ENCODE results near the gene TMEM163.
"Not testable (repeated sequence)": the region's sequence is repeated elsewhere in the genome, so short reads cannot be mapped to it uniquely, and the experiment has no call there.

The TMEM163 gene

DNA sequence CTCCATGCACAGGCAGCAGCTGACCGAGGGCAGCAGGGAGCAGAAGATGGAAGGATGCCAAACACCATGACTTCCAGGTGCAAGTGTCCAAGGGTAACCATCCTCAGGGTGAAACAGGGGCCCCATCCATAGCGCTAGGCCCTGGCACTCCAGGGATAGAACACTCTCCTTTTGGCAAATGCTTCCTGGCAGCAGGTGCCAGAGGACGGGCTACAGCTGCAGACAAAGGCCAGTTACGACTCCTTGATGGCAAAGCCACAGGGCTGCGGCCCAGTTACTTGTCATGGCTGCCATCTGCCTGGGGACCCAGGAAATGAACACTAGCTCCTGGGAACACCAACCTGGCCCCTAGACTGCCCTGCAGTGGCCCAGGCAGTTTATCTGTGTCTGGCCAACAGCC lies 178.8 kb downstream of the TMEM163 start:
- no peak overlapping the region for H3K4me3 Mint-ChIP-seq
- H3K27ac Mint-ChIP-seq, result no peak overlapping the region
- ATAC-seq (no peak), DNase-seq (no peak)
- no peaks in the 10 kb centered on the region for H3K9me3 Mint-ChIP-seq
- peaks cover 3% of the 10 kb centered on the region for H3K27me3 Mint-ChIP-seq
- no peaks in the 10 kb centered on the region for H3K4me1 Mint-ChIP-seq

DNA sequence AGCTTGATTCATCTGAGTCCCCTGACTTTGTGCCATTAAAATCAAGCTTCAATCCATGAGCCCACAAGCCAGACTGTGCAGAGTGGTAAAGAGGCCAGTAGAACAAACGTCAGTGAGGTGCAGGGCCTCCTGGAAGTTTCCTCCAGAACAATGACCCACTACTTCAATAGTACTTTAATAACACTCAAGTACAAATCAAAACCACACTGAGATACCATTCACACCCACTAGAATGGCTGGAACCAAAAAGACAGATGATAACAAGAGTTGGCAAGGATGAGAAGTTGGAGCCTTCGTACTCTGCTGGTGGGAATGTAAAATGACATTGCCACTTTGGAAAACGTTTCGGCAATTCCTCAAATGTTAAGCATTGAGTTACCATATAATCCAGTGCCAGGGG lies 181.1 kb downstream of the TMEM163 start:
- H3K27me3 Mint-ChIP-seq, result no peaks in the 10 kb centered on the region

DNA sequence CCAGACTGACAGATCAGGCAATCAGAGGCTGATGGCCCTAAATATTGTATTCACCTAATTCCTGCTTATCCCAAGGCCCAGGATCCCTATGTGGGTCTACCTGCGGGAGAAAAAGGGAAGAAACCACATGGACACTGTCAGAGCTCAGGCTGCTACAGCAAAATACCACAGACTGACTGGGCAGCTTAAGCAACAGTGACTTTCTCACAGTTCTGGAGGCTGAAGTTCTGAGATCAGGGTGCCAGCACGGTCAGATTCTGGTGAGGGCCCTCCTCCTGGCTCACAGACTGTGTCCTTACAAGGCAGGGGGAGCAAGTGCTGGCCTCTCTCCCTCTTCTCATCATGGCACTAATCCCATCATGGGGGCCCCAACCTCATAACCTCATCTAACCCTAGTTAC lies 181.7 kb downstream of the TMEM163 start:
- Mint-ChIP-seq H3K4me3 (no peak overlapping the region), H3K27ac (no peak overlapping the region), H3K27me3 (no peaks in the 10 kb centered on the region), H3K4me1 (no peaks in the 10 kb centered on the region), H3K9me3 (no peaks in the 10 kb centered on the region)
- DNase-seq (no peak), ATAC-seq (no peak)

More for the DNA sequence above, 181.1 kb downstream of the TMEM163 start:
- DNase-seq, result no peak
- Mint-ChIP-seq H3K4me1 (no peaks in the 10 kb centered on the region), H3K9me3 (no peaks in the 10 kb centered on the region), H3K27ac (no peak overlapping the region), H3K4me3 (no peak overlapping the region)
- no peak for ATAC-seq

DNA sequence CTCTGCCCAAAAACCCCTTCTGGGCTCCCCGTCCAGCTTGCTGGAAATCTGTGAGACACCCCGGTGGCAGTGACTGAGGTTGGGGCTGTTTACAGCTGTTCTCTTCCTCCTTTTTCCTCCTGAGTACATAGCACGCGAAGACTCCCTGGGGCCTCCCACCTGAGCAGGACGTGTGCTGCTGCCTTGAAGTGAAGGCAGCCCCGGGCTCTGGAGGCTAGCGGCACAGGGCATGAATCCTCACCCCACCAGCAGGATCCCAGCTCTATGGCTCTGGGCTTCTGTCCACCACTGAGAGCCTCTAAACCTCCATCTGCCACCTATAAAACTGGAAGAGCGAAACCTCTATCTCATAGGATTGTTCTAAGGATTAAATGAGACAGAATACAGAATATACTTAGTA lies 182.5 kb downstream of the TMEM163 start:
- ATAC-seq (no peak), DNase-seq (no peak)
- Mint-ChIP-seq H3K9me3 (no peaks in the 10 kb centered on the region), H3K27ac (no peak overlapping the region), H3K27me3 (no peaks in the 10 kb centered on the region), H3K4me1 (no peaks in the 10 kb centered on the region), H3K4me3 (no peak overlapping the region)

DNA sequence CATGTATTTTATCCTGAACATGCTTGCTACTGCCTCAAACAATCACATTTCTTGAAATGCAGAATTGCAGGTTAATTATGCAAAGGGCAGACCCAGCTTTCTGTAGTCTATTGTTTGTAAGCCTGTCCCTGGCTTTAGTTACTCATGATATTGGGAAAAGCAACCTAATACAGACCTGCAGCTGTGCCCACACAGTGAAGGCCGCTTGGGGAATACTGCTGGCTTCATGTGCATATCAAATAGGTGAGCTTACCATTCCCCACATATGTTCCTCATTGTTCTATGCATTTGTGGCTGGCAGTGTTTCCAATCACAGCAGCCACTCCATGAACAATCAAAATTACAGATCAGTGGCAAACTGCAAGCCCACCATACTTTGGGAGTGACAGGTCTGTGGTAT lies 186.3 kb downstream of the TMEM163 start:
- no peak for ATAC-seq
- Mint-ChIP-seq H3K4me1 (no peaks in the 10 kb centered on the region), H3K9me3 (no peaks in the 10 kb centered on the region)

DNA sequence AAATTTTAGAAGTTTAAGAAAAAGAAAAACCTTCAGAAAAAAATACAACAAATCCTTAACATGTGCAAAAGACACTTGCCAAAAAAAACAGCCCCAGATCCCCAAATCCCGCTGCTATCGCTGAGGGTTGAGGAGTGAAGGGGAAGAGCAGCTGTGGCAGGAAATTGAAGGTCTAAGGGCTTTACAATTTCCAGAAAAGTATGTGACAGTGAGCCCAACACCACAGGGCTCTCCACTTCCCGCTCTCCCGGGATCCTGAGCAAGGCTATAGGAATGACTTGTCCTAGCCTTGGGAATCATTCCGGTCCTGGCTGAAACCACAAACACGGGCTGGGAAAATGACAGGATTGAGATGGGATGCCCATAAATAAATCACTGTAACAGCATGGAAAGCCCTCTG lies 191.4 kb downstream of the TMEM163 start:
- Mint-ChIP-seq H3K9me3 (no peaks in the 10 kb centered on the region), H3K4me1 (no peaks in the 10 kb centered on the region), H3K4me3 (no peak overlapping the region), H3K27ac (no peak overlapping the region), H3K27me3 (no peaks in the 10 kb centered on the region)
- DNase-seq (no peak), ATAC-seq (no peak)

More for the DNA sequence above, 186.3 kb downstream of the TMEM163 start:
- H3K27me3 Mint-ChIP-seq, result no peaks in the 10 kb centered on the region
- DNase-seq, result no peak
- H3K4me3 Mint-ChIP-seq, result no peak overlapping the region
- no peak overlapping the region for H3K27ac Mint-ChIP-seq

DNA sequence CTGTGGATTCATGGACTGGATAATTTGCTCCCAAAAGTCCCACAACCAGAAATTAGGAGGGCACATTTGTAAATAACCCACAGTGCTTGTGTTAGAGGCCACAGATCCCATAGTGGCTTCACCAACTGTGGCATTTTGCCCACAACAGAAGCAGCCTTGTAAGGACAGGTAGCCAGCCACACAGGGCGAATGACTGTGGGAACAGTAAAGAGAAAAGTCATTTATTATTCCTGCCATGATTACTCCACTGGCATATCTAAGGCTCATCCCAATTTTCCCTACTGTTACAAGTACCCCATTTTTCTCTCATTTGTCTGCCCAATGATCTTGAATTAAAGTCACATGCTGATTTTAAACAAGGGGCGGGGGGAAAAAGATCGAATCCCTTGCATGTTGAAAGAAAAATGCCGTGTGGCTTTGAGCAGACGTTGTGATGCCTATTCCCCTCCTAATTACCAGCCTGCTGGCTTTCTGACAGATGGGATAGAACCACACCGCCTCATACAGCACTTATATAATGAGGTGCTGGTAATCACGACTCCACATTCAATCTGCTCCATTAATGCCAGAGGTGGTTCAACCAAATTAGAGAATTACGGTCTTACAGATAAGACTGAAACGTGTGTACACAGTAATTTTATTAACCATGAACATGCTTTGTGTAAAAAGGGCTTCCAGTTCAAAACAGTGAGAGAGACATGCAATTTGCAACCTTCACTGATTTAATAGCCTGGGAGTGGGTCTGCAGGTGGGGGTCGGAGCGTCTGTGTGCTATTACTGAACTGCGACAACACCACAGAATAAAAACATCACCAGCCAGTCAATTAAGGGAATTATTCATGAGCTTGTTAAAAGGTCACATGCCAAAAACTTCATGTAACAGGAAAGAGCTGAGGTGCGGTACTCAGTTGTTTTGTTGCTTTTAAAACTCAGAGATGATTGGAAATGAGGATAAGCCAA lies 196.0 kb downstream of the TMEM163 start:
- DNase-seq (no peak), ATAC-seq (no peak)
- H3K27ac Mint-ChIP-seq, result no peak overlapping the region
- peaks cover 11% of the 10 kb centered on the region for H3K27me3 Mint-ChIP-seq
- H3K4me3 Mint-ChIP-seq, result no peak overlapping the region
- H3K9me3 Mint-ChIP-seq, result no peaks in the 10 kb centered on the region
- H3K4me1 Mint-ChIP-seq, result no peaks in the 10 kb centered on the region

DNA sequence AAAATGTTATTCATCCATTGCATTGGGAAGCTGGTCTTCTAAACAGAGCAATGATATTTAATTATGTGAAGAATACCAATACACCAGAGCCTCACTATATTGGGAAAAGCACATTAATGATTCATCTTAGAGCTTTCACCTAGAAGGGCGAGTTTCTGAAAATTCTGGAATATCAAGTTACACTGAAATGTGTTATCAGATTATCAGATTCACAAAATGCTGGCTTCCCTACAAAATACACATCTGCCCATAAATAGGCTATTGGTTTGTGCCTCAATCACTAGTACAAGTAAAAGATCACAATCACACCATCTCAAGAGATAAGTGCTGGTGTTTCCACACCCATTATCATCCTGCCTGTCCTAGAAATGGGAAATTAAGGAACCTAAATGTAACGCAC lies 200.7 kb downstream of the TMEM163 start:
- Mint-ChIP-seq H3K9me3 (no peaks in the 10 kb centered on the region), H3K27me3 (peaks cover 11% of the 10 kb centered on the region), H3K27ac (no peak overlapping the region), H3K4me1 (no peaks in the 10 kb centered on the region), H3K4me3 (no peak overlapping the region)
- ATAC-seq (no peak), DNase-seq (no peak)

DNA sequence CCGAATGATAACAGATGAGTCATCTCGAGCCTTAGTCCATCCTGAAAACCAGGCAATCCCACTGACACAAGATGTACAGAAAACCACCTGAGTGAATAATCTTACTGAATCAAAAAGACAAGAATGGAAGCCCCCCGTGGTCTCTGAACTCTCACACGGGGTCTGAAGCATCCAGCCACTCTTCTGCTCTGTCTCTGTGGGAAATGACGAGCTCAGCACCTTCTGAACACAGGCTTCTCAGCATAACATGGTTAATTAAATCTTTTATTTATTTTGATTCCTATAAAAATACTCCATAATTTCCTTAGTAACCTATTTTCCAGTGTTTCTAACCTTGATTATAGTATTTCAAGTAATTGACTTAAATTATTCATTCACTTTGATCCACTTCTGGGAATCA lies 203.7 kb downstream of the TMEM163 start:
- no peaks in the 10 kb centered on the region for H3K4me1 Mint-ChIP-seq
- H3K9me3 Mint-ChIP-seq, result no peaks in the 10 kb centered on the region
- H3K27me3 Mint-ChIP-seq, result peaks cover 11% of the 10 kb centered on the region
- H3K27ac Mint-ChIP-seq, result no peak overlapping the region
- no peak overlapping the region for H3K4me3 Mint-ChIP-seq
- ATAC-seq (no peak), DNase-seq (no peak)

DNA sequence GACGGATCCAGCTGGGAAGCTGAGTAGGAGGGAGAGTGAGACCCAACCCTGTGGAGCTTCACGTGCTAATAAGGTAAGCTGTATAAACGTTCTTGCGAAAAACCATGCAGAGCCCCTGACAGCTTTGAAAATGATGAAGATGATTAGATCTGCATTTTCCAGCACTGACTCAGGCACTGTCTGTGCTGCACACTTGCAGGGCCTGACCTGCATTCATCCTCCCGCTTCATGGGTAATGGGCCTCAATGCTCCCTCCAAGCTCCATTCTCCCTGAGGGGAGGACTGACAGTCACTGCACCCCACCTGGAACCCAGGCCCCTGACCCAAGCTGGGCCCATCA lies 205.4 kb downstream of the TMEM163 start:
- Mint-ChIP-seq H3K27me3 (peaks cover 3% of the 10 kb centered on the region), H3K27ac (peak overlapping the region in 1 of 2 donors; percentile 56), H3K9me3 (no peaks in the 10 kb centered on the region), H3K4me3 (no peak overlapping the region), H3K4me1 (no peaks in the 10 kb centered on the region)
- ATAC-seq, result no peak
- DNase-seq, result no peak

DNA sequence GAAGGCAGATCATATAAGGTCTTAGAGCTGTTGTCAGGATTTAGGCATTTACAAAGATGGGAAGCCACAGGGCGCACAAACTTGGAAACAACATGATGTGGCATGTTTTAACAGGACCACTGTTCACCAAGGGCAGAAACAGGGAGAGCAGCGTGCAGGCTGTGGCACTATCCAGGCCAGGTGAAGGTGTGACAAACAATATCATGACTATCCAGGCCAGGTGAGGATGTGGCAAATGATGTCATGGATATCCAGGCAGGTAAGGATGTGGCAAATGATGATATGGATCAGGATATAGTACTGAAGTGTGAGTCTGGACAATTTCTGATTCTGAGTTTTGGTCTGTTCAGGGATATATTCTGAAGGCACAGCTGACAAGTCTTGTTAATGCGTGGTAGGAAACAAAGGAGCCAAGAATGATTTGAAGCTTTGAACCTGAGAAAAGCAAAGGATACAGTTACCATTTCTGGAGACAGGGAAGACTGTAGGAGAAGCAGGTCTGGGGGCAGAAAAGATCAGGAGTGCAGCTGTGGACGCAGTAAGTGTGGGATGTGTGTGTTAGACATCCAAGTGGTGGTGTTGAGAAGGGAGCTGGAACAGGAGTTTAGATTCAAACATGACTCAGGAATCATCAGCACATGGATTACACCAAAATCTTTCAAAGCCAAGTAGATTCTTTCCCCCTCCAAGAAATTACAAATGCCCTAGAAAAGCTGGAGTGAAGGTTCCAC lies 205.9 kb downstream of the TMEM163 start:
- Mint-ChIP-seq H3K9me3 (no peaks in the 10 kb centered on the region), H3K27me3 (no peaks in the 10 kb centered on the region), H3K4me3 (no peak overlapping the region), H3K27ac (no peak overlapping the region), H3K4me1 (no peaks in the 10 kb centered on the region)
- DNase-seq (no peak), ATAC-seq (no peak)

DNA sequence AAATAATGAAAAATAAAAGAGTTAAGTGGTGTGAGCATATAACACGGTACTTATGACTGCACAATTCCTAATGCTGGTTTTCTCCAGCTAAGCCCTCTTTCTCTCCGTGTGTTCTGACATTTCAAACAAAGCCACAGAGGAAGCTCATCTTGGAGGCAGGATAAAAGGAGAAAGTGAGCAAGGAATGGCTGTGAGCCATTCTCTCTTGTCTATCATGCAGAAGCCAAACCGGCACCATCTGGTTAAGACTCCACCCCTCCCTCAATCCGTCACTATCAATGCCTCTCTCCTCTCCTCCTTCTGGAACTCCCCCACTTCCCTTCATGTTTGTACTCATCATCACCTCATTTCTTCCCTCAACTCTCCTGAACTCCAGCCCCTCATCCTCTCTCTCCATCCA lies 210.4 kb downstream of the TMEM163 start:
- Mint-ChIP-seq H3K27ac (no peak overlapping the region), H3K27me3 (no peaks in the 10 kb centered on the region), H3K9me3 (no peaks in the 10 kb centered on the region), H3K4me1 (no peaks in the 10 kb centered on the region), H3K4me3 (no peak overlapping the region)
- ATAC-seq (no peak), DNase-seq (no peak)

DNA sequence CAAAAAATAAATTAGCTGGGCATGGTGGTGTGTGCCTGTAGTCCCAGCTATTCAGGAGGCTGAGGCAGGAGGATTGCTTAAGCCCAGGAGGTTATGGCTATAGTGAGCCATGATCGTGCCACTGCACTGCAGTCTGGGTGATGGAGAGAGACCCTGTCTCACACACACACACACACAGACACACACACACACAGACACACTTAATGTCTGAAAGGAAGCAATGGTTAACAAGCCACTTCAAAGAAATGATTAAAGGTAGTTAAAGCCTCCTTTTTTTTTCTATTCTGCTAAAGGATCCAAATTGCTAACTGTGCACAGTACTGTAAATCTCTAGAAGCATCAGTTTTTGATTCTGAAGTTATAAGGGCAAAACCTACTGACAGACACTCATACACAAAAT lies 211.1 kb downstream of the TMEM163 start:
- Mint-ChIP-seq H3K4me3 (no peak overlapping the region), H3K27me3 (no peaks in the 10 kb centered on the region)
- ATAC-seq, result no peak

DNA sequence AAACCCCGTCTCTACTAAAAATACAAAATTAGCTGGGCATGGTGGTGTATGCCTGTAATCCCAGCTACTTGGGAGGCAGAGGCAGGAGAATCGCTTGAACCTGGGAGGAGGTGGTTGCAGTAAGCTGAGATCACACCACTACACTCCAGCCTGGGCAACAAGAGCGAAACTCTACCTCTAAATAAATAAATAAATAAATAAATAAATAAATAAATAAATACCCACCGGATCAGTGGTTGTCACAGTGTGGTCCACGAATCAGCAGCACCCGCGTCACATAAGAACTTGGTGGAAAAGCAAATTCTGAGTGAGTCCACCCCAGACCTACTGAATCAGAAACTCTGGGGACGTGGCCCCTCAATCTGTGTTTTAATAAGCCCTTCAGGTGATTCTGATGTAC lies 211.6 kb downstream of the TMEM163 start:
- not testable (repeated sequence) for H3K9me3 Mint-ChIP-seq, ATAC-seq, H3K4me1 Mint-ChIP-seq

More for the DNA sequence above, 211.1 kb downstream of the TMEM163 start:
- no peaks in the 10 kb centered on the region for H3K9me3 Mint-ChIP-seq
- H3K4me1 Mint-ChIP-seq, result no peaks in the 10 kb centered on the region
- H3K27ac Mint-ChIP-seq, result no peak overlapping the region
- DNase-seq, result no peak

DNA sequence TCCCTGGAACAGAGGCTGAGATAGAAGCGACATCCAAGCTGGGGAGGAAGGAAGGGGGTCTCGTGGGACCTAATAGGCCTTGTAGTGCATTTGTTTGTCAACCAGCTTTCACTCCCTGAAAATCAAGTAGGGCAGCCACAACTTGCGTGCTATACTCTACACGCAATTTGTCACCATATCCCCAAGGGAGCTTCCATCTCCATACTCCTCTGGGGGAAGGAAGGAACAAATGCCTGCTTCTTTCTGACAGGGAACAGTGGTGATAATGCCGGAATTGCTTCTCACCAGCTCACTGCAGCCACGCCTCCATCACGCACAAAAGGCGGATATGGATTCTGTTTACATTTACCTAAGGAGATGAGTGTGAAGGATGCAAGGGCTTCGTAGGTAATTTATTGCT lies 213.4 kb downstream of the TMEM163 start:
- no peaks in the 10 kb centered on the region for H3K27me3 Mint-ChIP-seq

More for the DNA sequence above, 211.6 kb downstream of the TMEM163 start:
- not testable (repeated sequence) for DNase-seq, H3K27ac Mint-ChIP-seq, H3K4me3 Mint-ChIP-seq, H3K27me3 Mint-ChIP-seq

DNA sequence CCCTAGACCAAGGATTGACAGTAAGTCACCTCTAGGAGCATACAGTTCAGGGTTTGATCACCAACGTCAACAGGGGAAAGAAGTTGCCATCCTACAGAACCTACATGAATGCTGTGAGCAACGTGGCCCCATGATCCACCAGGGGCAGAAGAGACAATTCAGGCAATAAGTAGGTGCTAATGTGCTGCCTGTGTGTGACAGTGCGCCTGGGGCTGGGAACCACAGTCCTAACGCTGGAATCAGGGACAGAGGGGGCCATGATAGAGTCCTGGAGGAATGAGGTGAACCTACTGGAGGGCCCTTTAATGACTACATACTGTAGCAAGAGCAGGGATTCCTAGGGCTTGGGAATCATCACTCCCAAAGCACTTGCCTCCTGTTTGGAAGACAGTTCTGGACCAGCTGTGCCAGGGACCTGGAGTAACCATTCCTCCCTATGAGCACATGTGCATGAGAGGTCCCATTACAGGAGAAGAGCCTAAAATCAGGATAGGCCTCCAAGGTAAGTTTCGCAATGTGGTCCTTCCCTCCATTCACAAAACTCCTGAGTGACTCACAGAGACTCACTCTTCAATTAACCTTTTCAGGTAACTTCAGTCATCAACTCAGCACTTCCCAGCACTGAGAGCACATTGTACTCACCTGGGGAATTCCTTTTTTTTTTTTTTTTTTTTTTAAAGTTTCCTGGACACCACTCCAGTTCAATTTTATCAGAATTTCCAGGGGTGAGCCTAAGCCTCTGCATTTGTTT lies 214.0 kb downstream of the TMEM163 start:
- Mint-ChIP-seq H3K27me3 (no peaks in the 10 kb centered on the region), H3K4me3 (no peak overlapping the region), H3K4me1 (no peaks in the 10 kb centered on the region), H3K9me3 (no peaks in the 10 kb centered on the region), H3K27ac (no peak overlapping the region)
- DNase-seq (no peak), ATAC-seq (no peak)

More for the DNA sequence above, 213.4 kb downstream of the TMEM163 start:
- H3K9me3 Mint-ChIP-seq, result no peaks in the 10 kb centered on the region
- DNase-seq, result no peak
- H3K4me1 Mint-ChIP-seq, result no peaks in the 10 kb centered on the region
- H3K27ac Mint-ChIP-seq, result no peak overlapping the region
- ATAC-seq, result no peak
- H3K4me3 Mint-ChIP-seq, result no peak overlapping the region

Measured in stimulated activated naive CD8-positive, alpha-beta T cell treated with anti-CD3 and anti-CD28 coated beads, Interleukin-15, amount 100 ng/mL, for 72 hours (primary cell).